CD4-positive, alpha-beta T cell (primary cell): ENCODE measurements around the gene RETREG1. TPM values are rescaled to one million over a fixed set of nuclear protein-coding genes. Genes with fewer than 3 reads are reported as not detected.

ENCODE experiments used
- ATAC-seq: fragments of 200-7000 bp; cut with Tn5 transposase; one replicate; pipeline ENCODE4 v1.10.0; 2022; ENCODE audit warnings: mild to moderate bottlenecking; ENCODE audit not compliant: poor library complexity
- CTCF ChIA-PET: fragments of 350-600 bp; sonication (Branson Sonifier 250); formaldehyde crosslinking; loops from one replicate; lab custom pipeline; 2021; ENCODE audit warnings: antibody characterized with exemption, inconsistent platforms; lab: Charles Lee
- POLR2A ChIA-PET: fragments of 350-600 bp; sonication (Branson Sonifier 250); formaldehyde crosslinking; loops from one replicate; lab custom pipeline; 2021; ENCODE audit warnings: antibody characterized with exemption, inconsistent platforms; lab: Charles Lee
- DNase-seq, 14 experiments: peaks; one replicate each; pipeline ENCODE4 v3.0.0-alpha.2; 2013 to 2020; ENCODE audit warnings: mixed read lengths in 2 of 14
- H3K27ac ChIP-seq, 2 donors: one replicate each; pipeline versions ENCODE4 v1.5.1 to v1.7.0; 2013; ENCODE audit warnings: low read length in 2 of 2, low read depth in 1 of 2, mild to moderate bottlenecking in 1 of 2
- H3K27me3 ChIP-seq, 2 experiments: 1 replicate in 1 of 2; 2 replicates in 1 of 2; pipeline versions ENCODE4 v1.6.1 to v1.7.0; 2013; ENCODE audit warnings: low read length in 2 of 2, control low read depth in 1 of 2, mild to moderate bottlenecking in 1 of 2, moderate library complexity in 1 of 2; ENCODE audit not compliant: insufficient read depth in 2 of 2, control insufficient read depth in 1 of 2
- H3K36me3 ChIP-seq: one replicate; pipeline ENCODE4 v1.6.1; 2013; ENCODE audit warnings: low read length, control low read depth; ENCODE audit not compliant: insufficient read depth
- H3K4me1 ChIP-seq: one replicate; pipeline ENCODE4 v1.6.1; 2013; ENCODE audit warnings: low read length, control low read depth; ENCODE audit not compliant: insufficient read depth
- H3K4me3 ChIP-seq: one replicate; pipeline ENCODE4 v1.5.1; 2013; ENCODE audit warnings: mild to moderate bottlenecking, low read length, moderate library complexity
- H3K9me3 ChIP-seq, 2 experiments: 1 replicate in 1 of 2; 2 replicates in 1 of 2; pipeline versions ENCODE4 v1.6.1 to v1.7.0; 2013; ENCODE audit warnings: low read length in 2 of 2, mild to moderate bottlenecking in 2 of 2, control low read depth in 1 of 2, moderate library complexity in 1 of 2; ENCODE audit not compliant: control insufficient read depth in 1 of 2, insufficient read depth in 1 of 2
- H3K27ac Mint-ChIP-seq: one replicate; pipeline ENCODE4 v1.8.0; 2020; ENCODE audit warnings: mixed read lengths
- H3K27me3 Mint-ChIP-seq: one replicate; pipeline ENCODE4 v1.8.0; 2021; ENCODE audit warnings: mixed read lengths
- H3K36me3 Mint-ChIP-seq: one replicate; pipeline ENCODE4 v1.8.0; 2021; ENCODE audit warnings: low read depth, mixed read lengths
- H3K4me1 Mint-ChIP-seq: one replicate; pipeline ENCODE4 v1.8.0; 2021; ENCODE audit warnings: low read depth, mixed read lengths
- H3K4me3 Mint-ChIP-seq: one replicate; pipeline ENCODE4 v1.8.0; 2020; ENCODE audit warnings: mild to moderate bottlenecking, mixed read lengths
- H3K9me3 Mint-ChIP-seq: one replicate; pipeline ENCODE4 v1.8.0; 2020; ENCODE audit warnings: mixed read lengths
- intact Hi-C, 2 experiments: fragments of 100-400 bp; cut with DNase I in 1 of 2; cut with micrococcal nuclease in 1 of 2; formaldehyde crosslinking; loops; one replicate each; pipeline versions ENCODE4 v1.15.1 to v1.9.0; 2023 to 2025; cut with DNase I, micrococcal nuclease
- total RNA-seq, 174 experiments: library from RNA in 2 of 174; stranded (reverse) in 2 of 174; gene quantifications; one replicate each; pipeline ENCODE4 v1.2.3 and lab custom pipeline; 2021 to 2026
- TF ChIP-seq, protein P1 (sequence below): fragments of 200-600 bp; IDR thresholded peaks from one replicate; pipeline ENCODE4 v1.8.0; 2022; ENCODE audit warnings: antibody characterized with exemption, mild to moderate bottlenecking

Gene RETREG1
- total RNA-seq, 2 experiments from 2014 or later: 68.9 to 69.7 TPM

DNA sequence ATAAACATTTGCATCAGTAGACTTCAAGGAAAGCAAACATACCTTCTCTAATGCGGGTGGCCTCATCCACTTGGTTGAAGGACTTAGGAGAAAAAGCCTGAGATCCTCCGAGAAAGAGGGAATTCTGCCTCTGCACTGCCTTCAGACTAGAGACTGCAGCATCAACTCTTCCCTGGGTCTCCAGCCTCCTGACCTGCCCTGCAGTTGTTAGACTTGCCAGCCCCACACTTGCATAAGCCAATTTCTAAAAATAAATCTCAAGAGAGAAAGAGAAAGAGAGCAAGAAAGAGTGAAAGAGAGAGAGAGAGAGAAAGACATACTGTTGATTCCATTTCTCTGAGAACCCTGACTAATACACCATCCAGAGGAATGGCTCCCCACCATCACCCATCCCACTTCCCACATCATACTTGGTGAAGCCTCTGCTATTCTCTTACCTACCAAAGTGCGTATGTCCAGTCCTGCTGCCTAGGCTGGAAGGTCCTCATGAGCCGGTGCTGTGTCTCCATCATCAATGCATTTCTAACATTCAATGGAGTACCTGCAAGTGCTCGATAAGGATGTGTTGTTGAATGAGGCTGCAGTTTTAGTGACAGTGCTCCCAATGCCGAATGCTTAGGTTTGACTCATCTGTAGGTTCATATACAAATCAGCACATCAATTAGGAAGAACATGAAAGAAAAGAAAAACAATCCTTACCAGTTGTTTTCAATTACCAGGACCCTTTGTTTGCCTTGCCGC lies 186.3 kb downstream of the RETREG1 start:
- Histone ChIP-seq H3K4me3 (no peak overlapping the region), H3K27ac (no peak overlapping the region), H3K36me3 (no peaks in the 10 kb centered on the region), H3K4me1 (no peaks in the 10 kb centered on the region), H3K27me3 (peaks cover 0 to 2% of the 10 kb centered on the region in 2 experiments), H3K9me3 (no peaks in the 10 kb centered on the region)
- Mint-ChIP-seq H3K9me3 (no peaks in the 10 kb centered on the region), H3K4me1 (no peaks in the 10 kb centered on the region), H3K36me3 (no peaks in the 10 kb centered on the region), H3K27me3 (peaks cover 24% of the 10 kb centered on the region), H3K4me3 (no peak overlapping the region), H3K27ac (no peak overlapping the region)
- CTCF ChIA-PET: no interaction called here
- POLR2A ChIA-PET: no interaction called here
- TF ChIP-seq, protein P1, sequence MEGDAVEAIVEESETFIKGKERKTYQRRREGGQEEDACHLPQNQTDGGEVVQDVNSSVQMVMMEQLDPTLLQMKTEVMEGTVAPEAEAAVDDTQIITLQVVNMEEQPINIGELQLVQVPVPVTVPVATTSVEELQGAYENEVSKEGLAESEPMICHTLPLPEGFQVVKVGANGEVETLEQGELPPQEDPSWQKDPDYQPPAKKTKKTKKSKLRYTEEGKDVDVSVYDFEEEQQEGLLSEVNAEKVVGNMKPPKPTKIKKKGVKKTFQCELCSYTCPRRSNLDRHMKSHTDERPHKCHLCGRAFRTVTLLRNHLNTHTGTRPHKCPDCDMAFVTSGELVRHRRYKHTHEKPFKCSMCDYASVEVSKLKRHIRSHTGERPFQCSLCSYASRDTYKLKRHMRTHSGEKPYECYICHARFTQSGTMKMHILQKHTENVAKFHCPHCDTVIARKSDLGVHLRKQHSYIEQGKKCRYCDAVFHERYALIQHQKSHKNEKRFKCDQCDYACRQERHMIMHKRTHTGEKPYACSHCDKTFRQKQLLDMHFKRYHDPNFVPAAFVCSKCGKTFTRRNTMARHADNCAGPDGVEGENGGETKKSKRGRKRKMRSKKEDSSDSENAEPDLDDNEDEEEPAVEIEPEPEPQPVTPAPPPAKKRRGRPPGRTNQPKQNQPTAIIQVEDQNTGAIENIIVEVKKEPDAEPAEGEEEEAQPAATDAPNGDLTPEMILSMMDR: no peak
- DNase-seq: no peak
- intact Hi-C loops: no loop called here
- ATAC-seq: no peak

DNA sequence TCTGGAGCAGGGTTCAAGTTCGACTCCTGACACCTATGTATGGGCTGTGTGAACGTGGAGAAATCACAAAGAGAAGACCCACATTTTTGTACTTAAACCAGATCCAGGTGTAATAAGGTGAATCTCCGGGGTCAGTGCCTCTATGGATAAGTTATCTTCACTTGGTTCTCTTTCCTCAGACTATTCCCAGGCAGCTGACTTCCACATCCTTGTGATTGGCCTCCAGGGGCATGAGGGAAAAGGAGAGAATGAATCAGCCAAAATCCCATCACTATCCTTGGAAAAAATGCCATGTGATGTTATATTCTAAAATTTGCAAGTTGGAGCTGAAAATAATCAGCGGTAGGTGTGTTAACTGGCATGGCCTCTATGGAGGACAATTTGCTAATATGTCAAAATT lies 188.4 kb downstream of the RETREG1 start:
- Mint-ChIP-seq H3K27ac (no peak overlapping the region), H3K27me3 (peaks cover 22% of the 10 kb centered on the region)
- TF ChIP-seq, protein P1: no peak

DNA sequence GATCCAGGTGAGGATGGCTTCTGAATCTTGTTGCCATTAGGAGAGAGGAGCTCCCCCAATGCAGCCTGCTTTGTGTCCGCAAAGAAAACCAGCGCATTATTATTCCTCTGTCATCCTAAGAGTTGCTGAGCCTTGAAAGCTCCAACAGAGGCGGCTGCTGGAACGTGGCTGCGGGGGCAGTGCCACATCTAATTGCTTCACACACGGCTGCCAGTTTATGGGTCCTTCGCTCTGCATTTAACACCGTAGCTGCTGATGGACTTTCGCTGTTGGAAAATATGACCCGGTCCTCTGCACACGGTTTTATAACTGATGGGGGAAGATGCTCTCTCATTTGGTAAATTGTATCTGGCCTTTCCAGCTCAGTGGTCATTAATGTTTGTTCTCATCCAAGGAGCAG lies 189.2 kb downstream of the RETREG1 start:
- DNase-seq: no peak
- no peaks in the 10 kb centered on the region for H3K9me3 ChIP-seq
- no peaks in the 10 kb centered on the region for H3K4me1 Mint-ChIP-seq
- ChIA-PET CTCF (no interaction called here), POLR2A (no interaction called here)
- no peaks in the 10 kb centered on the region for H3K4me1 ChIP-seq
- TF ChIP-seq, protein P1: no peak
- no peaks in the 10 kb centered on the region for H3K9me3 Mint-ChIP-seq
- intact Hi-C loops: no loop called here
- H3K4me3 Mint-ChIP-seq: no peak overlapping the region
- no peaks in the 10 kb centered on the region for H3K36me3 ChIP-seq
- peaks cover 27% of the 10 kb centered on the region for H3K27me3 Mint-ChIP-seq
- no peak overlapping the region for H3K4me3 ChIP-seq
- no peak for ATAC-seq
- peaks cover 0 to 2% of the 10 kb centered on the region in 2 experiments for H3K27me3 ChIP-seq
- no peak overlapping the region for H3K27ac Mint-ChIP-seq
- H3K36me3 Mint-ChIP-seq: no peaks in the 10 kb centered on the region
- no peak overlapping the region for H3K27ac ChIP-seq

More for the DNA sequence above, 188.4 kb downstream of the RETREG1 start:
- H3K9me3 Mint-ChIP-seq: no peaks in the 10 kb centered on the region
- no peaks in the 10 kb centered on the region for H3K36me3 Mint-ChIP-seq
- no peaks in the 10 kb centered on the region for H3K9me3 ChIP-seq
- H3K27ac ChIP-seq: no peak overlapping the region
- H3K4me1 ChIP-seq: no peaks in the 10 kb centered on the region
- H3K4me1 Mint-ChIP-seq: no peaks in the 10 kb centered on the region
- no peak overlapping the region for H3K4me3 ChIP-seq
- ATAC-seq: no peak
- CTCF ChIA-PET: no interaction called here
- intact Hi-C loops: no loop called here
- POLR2A ChIA-PET: no interaction called here
- H3K4me3 Mint-ChIP-seq: no peak overlapping the region
- H3K27me3 ChIP-seq: peaks cover 0 to 2% of the 10 kb centered on the region in 2 experiments
- no peaks in the 10 kb centered on the region for H3K36me3 ChIP-seq
- DNase-seq: no peak

Other genes starting within 250 kb of the RETREG1 start
- gene ZNF622, start 151.2 kb downstream of the RETREG1 start, total RNA-seq: 10 to 100 TPM; 52.5 to 54.1 TPM